H1 (cell line): ENCODE data around the gene PIERCE2. TPM values are rescaled to one million over a fixed set of nuclear protein-coding genes. Genes with fewer than 3 reads are reported as not detected.

ENCODE experiments used
- USF2 ChIP-seq: IDR thresholded peaks from 2 replicates; pipeline ENCODE4 v1.6.1; 2011; ENCODE audit warnings: low read length, improper control_type of control experiment
- polyA plus RNA-seq, 7 experiments: library from polyadenylated mRNA; depleted of rRNA in 3 of 7; stranded (reverse) in 5 of 7; unstranded in 2 of 7; fragments of >200 nt in 5 of 7; fragments of 200-250 nt in 2 of 7; gene quantifications; 1 replicate in 5 of 7; 2 replicates in 1 of 7; 4 replicates in 1 of 7; pipeline versions ENCODE4 v1.2.1 to v1.2.3, GENCODE V29; 2011 to 2013; ENCODE audit warnings: missing spikeins in 2 of 7, mixed read lengths in 2 of 7
- total RNA-seq: library from RNA; stranded (reverse); fragmentation: NEBNext Ultra II Directional; extraction: Animal tissue kit (Norgen Biotek cat#: 25700); gene quantifications from 2 replicates; pipeline ENCODE4 v1.2.1, GENCODE V29; 2021

The PIERCE2 gene
- total and polyA plus RNA-seq, 2 of the 8 experiments (the other 6 are each of a cell fraction or from before 2014, with no cell fraction given) = 1.9 to 2.7 TPM

GRCh38 chr15:55387027-55387426 is 21.3 kb upstream of the PIERCE2 start (continued):
- no peak for TF ChIP-seq USF2
